HCEC 1CT (cell line): ENCODE data around the gene OR2B2.
"Not testable (repeated sequence)": the region's sequence is repeated elsewhere in the genome, so short reads cannot be mapped to it uniquely, and the experiment has no call there.

Source experiments
- DNase-seq: peaks from one replicate; pipeline ENCODE4 v3.0.0-alpha.2; 2017

OR2B2 gene

GRCh38 chr6:27911956-27912446 is at the start of gene OR2B2:
Gene OR2B2 (minus strand): TSS chr6:27912396. CDS start chr6:27912319, 77 bp downstream.
- no peak for DNase-seq

DNA sequence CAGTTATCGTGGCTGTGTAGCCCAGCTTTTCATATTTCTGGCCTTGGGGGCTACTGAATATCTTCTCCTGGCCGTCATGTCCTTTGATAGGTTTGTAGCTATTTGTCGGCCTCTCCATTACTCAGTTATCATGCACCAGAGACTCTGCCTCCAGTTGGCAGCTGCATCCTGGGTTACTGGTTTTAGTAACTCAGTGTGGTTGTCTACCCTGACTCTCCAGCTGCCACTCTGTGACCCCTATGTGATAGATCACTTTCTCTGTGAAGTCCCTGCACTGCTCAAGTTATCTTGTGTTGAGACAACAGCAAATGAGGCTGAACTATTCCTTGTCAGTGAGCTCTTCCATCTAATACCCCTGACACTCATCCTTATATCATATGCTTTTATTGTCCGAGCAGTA is 45.3 kb upstream of the OR2B2 start:
- no peak for DNase-seq

DNA sequence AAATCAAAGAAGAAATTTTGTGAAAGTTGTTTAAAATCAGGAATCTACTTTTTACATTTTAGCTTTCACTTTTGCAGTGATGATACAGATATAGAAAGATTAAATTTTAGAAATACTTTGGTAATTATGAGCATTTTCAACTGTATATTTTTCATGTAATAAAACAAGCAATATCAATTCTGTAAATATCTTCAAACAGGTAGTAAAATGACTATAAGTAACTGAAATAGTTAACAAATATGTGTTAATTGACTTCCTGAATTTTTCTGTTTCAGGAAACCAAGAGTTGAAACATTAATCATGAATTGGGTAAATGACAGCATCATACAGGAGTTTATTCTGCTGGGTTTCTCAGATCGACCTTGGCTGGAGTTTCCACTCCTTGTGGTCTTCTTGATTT is 44.7 kb upstream of the OR2B2 start, which contains the start of gene OR2B6:
TSS of gene OR2B6 (plus strand) at position 301 of the 400 bp plus-strand sequence. CDS start at position 301, 0 bp downstream.
- DNase-seq: no peak

GRCh38 chr6:27951040-27951439 is 38.8 kb upstream of the OR2B2 start:
- no peak for DNase-seq

- DNase-seq: no peak
These were observed 36.0 kb upstream of the OR2B2 start for GRCh38 chr6:27948237-27948636.

GRCh38 chr6:27943072-27943471 is 30.9 kb upstream of the OR2B2 start:
- not testable (repeated sequence) for DNase-seq

DNA sequence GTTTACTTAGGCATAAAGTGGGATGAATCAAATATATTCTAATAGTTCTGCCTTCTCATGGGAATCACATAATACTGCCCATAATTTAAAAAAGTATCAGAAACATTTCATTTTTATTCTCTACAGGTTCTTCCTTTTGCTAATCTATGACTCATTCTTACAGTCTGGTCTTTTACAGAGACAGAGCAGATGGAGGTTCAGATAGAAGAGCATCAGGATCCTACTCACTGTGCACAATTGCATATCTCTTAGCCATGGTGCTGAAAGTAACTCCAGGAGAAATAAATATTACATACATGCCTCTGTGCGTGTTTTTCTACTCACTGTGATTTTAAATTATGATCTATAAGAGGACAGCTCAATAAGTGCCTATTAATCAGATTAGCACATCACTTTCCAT is 28.6 kb upstream of the OR2B2 start:
- no peak for DNase-seq

DNA sequence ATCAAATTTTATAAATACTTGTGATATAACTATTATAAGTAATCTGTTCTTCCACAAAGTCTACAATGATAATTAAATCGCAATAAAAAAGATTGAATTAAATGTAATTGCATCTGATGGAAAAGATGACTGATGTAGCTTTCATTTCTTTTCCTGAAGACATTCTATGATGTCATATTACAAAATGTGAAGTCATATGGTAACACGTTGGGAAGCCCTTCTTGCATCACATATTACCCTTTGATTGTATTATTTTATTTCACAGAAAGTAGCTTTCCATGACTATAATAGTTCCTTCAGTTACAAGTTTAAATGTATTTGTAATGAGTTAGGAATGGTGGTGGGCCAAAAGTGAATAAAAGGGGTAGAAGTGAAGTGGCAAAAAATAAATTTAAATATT is 19.0 kb upstream of the OR2B2 start:
- DNase-seq: no peak

GRCh38 chr6:27929930-27930329 is 17.7 kb upstream of the OR2B2 start:
- DNase-seq: not testable (repeated sequence)

DNA sequence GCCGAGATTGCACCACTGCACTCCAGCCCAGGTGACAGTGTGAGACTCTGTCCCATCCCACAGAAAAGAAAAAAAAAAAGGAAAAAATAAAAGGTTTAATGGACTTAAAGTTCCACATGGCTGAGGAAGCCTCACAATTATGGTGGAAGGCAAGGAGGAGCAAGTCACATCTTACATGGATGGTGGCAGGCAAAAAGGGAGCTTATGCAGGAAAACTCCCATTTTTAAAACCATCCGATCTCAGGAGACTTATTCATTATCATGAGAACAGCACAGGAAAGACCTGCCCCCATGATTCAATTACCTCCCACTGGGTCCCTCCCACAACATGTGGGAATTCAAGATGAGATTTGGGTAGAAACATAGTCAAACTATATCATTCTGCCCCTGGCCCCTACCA is 15.8 kb upstream of the OR2B2 start:
- DNase-seq: not testable (repeated sequence)

DNA sequence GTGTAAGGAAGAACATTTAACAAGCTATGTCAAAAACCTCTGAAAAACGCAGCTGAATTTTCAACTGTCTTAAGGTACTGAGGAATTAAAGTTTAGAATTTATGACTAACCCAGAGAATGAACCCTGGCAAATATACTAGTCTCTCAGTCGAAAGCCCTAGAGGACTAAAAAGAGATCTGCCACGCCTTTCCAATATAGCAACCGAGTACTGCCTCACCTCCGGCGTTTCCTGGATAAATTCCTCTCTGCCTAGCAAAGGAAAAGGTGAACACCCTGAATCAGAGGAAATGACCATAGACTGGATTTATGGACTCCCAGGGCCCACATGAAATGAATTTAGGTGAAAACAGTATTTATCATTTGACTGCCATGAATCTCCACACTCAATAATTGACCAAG is 12.0 kb upstream of the OR2B2 start:
- no peak for DNase-seq

- DNase-seq: no peak
These were observed 10.8 kb upstream of the OR2B2 start for GRCh38 chr6:27922949-27923348.

GRCh38 chr6:27908017-27908416 is 4.2 kb downstream of the OR2B2 start:
- DNase-seq: no peak

DNA sequence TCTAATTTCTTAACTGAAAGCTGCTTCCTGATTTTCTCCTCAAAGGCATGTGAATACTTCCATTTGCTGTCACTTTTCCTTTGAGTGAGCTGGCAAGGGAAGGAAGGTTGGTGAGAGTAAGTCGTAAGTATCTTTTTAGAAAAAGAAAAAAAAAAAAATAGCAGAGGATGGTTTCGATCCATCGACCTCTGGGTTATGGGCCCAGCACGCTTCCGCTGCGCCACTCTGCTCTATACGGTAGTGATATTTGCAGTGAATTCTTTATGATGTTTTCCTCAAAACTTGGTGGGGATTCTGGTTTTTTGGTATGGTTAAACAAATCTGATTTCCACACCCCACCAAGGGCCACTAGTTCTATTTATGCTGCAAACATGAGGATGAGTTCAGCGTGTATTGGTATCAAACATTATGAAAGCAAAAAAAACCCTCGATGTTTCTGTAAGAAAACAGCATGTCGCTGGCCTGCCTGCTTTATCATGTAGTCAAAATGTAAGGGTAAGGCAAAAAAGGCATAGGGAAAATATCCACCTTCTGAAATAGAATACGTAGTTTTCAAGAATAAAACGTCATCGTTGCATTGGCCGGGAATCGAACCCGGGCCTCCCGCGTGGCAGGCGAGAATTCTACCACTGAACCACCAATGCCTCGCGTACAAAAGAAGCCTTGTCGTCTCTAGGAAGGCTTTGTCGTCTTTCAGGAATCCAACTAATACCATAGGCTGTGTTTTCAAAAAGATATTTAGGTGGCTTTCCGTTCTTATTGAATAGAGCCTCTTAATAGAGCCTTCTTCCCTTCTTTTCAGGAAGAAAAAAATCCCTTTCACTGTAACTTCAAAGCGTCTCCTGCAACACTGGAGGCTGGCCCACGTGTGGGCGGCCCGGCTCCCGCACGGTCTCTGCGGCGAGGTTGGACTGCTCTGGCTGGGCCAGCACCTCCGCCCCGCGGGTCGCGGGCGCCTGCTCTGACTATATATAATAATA is 9.6 kb downstream of the OR2B2 start:
- peak; percentile 70 for DNase-seq

- no peak for DNase-seq
These were observed 10.4 kb downstream of the OR2B2 start for GRCh38 chr6:27901801-27902200.

DNA sequence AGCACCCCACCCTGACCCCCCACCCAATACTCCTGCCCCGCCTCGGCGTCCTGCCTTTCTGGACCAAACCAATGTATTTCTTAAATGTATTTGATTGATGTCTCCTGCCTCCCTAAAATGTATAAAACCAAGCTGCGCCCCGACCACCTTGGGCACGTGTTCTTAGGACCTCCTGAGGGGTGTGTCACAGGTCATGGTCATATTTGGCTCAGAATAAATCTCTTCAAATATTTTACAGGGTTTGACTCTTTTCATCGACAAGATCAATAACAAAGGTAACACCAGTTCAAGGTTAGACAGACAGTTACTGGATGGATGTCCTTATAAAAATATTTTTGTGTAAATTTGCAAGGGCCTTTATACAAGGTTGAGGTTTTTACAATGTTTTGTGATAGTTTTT is 12.0 kb downstream of the OR2B2 start:
- DNase-seq: not testable (repeated sequence)

DNA sequence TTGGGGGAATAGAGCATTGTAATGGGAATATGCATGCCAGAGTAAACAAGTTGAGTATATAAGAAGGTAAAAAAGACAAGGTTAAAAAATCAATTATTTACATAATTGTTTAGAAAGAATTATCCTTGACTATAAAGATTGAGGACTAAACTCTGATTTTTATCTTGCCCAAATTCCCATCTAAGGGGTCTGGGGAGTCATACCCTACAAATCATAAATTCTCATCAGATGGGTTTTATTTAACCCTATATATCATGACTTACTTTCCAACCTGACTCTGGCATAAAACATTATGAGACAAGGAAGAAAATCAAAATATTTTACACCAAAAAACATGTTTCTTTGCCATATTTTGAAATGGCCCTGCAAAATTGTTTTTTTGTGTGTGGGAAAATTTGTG is 12.7 kb downstream of the OR2B2 start:
- no peak for DNase-seq

GRCh38 chr6:27897580-27898206 is 14.5 kb downstream of the OR2B2 start:
- no peak for DNase-seq

DNA sequence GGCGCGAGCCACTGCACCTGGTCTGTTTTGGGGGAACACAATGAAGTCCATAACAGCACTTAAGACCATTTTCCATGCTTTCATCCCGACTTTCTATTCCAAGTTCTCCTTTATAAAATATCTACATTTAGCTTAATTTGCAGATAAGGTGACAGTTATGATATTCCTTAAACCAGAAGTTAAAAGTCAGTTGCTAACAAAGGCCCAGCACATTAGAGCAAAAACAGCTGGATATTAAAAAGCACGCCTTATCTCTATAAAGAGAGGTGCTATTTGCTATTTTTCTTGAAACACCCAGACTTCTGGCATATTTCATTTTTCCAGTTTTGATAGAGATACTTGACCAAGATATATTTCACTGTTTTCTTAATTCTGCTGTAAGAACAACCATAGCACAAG is 15.8 kb downstream of the OR2B2 start:
- no peak for DNase-seq

DNA sequence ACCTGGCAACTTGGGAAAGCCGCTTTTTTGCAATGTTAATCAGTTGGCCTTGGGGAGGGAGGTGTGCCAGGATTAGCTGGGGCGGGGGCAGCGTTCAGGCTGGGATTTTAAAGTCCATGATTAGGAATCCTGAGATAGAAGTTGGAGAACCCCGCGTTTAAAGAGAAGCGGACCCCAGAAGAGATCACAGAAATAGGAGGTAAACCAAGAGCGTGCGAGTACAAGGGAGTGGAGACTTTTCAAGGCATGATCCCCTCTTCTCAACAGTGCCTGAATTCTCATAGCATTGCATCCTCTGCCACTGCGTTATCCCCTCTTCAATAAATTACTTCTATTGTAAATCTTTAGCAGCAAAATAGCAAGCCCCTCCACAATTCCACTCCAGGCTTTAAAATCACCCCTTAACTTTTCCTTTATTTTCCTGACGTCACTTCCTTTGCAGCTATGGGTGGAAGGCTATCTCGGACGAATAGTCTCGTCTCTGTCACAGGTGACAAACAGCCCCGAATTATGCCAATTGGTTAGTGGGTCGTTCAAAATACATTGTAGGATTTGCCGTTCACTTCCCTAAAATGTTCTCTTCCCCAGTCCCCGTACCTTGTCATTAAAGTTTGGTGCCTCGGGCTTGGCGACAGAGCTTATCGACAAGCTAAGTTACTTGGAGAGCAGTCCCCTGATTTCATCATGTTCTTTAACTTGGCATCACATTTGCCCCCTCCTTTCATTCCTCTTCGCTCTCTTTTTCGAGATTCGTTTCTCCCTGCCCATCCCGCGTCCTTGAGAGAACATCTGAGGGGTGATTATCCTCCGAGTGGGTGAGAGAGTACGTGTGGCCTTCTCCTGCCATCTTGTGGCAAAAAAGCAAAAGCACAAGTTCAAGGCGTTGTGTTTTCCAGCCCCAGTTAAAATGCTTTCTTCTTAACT is 17.1 kb downstream of the OR2B2 start:
- peak; percentile 86 for DNase-seq

- DNase-seq: peak; percentile 94
These were observed 18.1 kb downstream of the OR2B2 start for GRCh38 chr6:27893836-27894807.
